Stimulated activated CD8-positive, alpha-beta memory T cell treated with anti-CD3 and anti-CD28 coated beads, Interleukin-7, amount 100 ng/mL, for 48 hours (primary cell): Measurements from ENCODE around the gene TMEM61.

Experiments
- DNase-seq, 2 donors: peaks; one replicate each; pipeline ENCODE4 v3.0.0-alpha.2; 2020; ENCODE audit warnings: low read depth in 1 of 2; ENCODE audit errors: extremely low read depth in 1 of 2

The TMEM61 gene

GRCh38 chr1:54984131-54984842, 3.9 kb downstream of the TMEM61 start:
- DNase-seq, result no peak

- no peak for DNase-seq
Observed at GRCh38 chr1:54985556-54985955, 5.1 kb downstream of the TMEM61 start.

GRCh38 chr1:54986025-54986424, 5.6 kb downstream of the TMEM61 start:
- DNase-seq, result no peak

GRCh38 chr1:54986533-54986932, 6.1 kb downstream of the TMEM61 start:
- no peak for DNase-seq

- no peak for DNase-seq
Observed at GRCh38 chr1:54987427-54987826, 7.0 kb downstream of the TMEM61 start.

GRCh38 chr1:54987919-54988705, 7.7 kb downstream of the TMEM61 start:
- no peak for DNase-seq

GRCh38 chr1:54988975-54989374, 8.5 kb downstream of the TMEM61 start:
- DNase-seq, result no peak

GRCh38 chr1:54989473-54989872, 9.0 kb downstream of the TMEM61 start:
- no peak for DNase-seq

GRCh38 chr1:54989968-54990810, 9.8 kb downstream of the TMEM61 start:
- no peak for DNase-seq

GRCh38 chr1:54990916-54991315, 10.5 kb downstream of the TMEM61 start:
- DNase-seq, result no peak

GRCh38 chr1:54991939-54992338, 11.5 kb downstream of the TMEM61 start:
- no peak for DNase-seq

GRCh38 chr1:54993140-54993539, 12.7 kb downstream of the TMEM61 start:
- no peak for DNase-seq

- no peak for DNase-seq
Observed at GRCh38 chr1:54994355-54994990, 14.0 kb downstream of the TMEM61 start.

GRCh38 chr1:54995013-54995760, 14.8 kb downstream of the TMEM61 start:
- DNase-seq, result no peak

GRCh38 chr1:54995835-54996234, 15.4 kb downstream of the TMEM61 start:
- DNase-seq, result peak in 1 of 2 donors; percentile 32

GRCh38 chr1:54996359-54996868, 16.0 kb downstream of the TMEM61 start:
- DNase-seq, result peak; percentile 65 to 68

GRCh38 chr1:54996869-54997710, 16.7 kb downstream of the TMEM61 start:
- DNase-seq, result no peak

- no peak for DNase-seq
Observed at GRCh38 chr1:54997711-54997986, 17.2 kb downstream of the TMEM61 start.

- DNase-seq, result no peak
Observed at GRCh38 chr1:54998100-54998499, 17.7 kb downstream of the TMEM61 start.
